Measurements from ENCODE around the gene TSPAN31.

The TSPAN31 gene

GRCh38 chr12:57751788-57752667 lies 7.2 kb downstream of the TSPAN31 start, which contains the start of gene CDK4:
CDK4 (minus strand) TSS chr12:57752310; CDS start chr12:57751717, 593 bp downstream.
- in situ Hi-C loops (cut with MboI; ENCODE audit: low sequenced_read_pairs), result no loop called here

- in situ Hi-C loops (cut with MboI; ENCODE audit: low sequenced_read_pairs), result no loop called here
Observed at GRCh38 chr12:57752668-57753000, 7.8 kb downstream of the TSPAN31 start.

- in situ Hi-C loops (cut with MboI; ENCODE audit: low sequenced_read_pairs), result no loop called here
Observed at GRCh38 chr12:57753756-57754337, 9.0 kb downstream of the TSPAN31 start.

- in situ Hi-C loops (cut with MboI; ENCODE audit: low sequenced_read_pairs), result no loop called here
Observed at GRCh38 chr12:57754411-57755193, 9.8 kb downstream of the TSPAN31 start, which contains the start of gene MARCHF9. MARCHF9 (plus strand) TSS chr12:57755103; CDS start chr12:57755529, 426 bp downstream.

GRCh38 chr12:57755194-57755453 lies 10.3 kb downstream of the TSPAN31 start:
- in situ Hi-C loops (cut with MboI; ENCODE audit: low sequenced_read_pairs), result no loop called here

GRCh38 chr12:57755454-57756372 lies 10.9 kb downstream of the TSPAN31 start:
- in situ Hi-C loops (cut with MboI; ENCODE audit: low sequenced_read_pairs), result no loop called here

GRCh38 chr12:57756406-57757341 lies 11.8 kb downstream of the TSPAN31 start:
- in situ Hi-C loops (cut with MboI; ENCODE audit: low sequenced_read_pairs), result no loop called here

- in situ Hi-C loops (cut with MboI; ENCODE audit: low sequenced_read_pairs), result no loop called here
Observed at GRCh38 chr12:57757771-57758170, 12.9 kb downstream of the TSPAN31 start.

- in situ Hi-C loops (cut with MboI; ENCODE audit: low sequenced_read_pairs), result no loop called here
Observed at GRCh38 chr12:57758552-57759359, 13.9 kb downstream of the TSPAN31 start.

- in situ Hi-C loops (cut with MboI; ENCODE audit: low sequenced_read_pairs), result no loop called here
Observed at GRCh38 chr12:57759360-57759980, 14.6 kb downstream of the TSPAN31 start.

- in situ Hi-C loops (cut with MboI; ENCODE audit: low sequenced_read_pairs), result no loop called here
Observed at GRCh38 chr12:57760347-57760982, 15.6 kb downstream of the TSPAN31 start.

GRCh38 chr12:57761391-57761998 lies 16.7 kb downstream of the TSPAN31 start:
- in situ Hi-C loops (cut with MboI; ENCODE audit: low sequenced_read_pairs), result no loop called here

GRCh38 chr12:57762463-57762862 lies 17.6 kb downstream of the TSPAN31 start:
- in situ Hi-C loops (cut with MboI; ENCODE audit: low sequenced_read_pairs), result no loop called here

- in situ Hi-C loops (cut with MboI; ENCODE audit: low sequenced_read_pairs), result no loop called here
Observed at GRCh38 chr12:57763881-57764661, 19.2 kb downstream of the TSPAN31 start.

GRCh38 chr12:57764662-57765002 lies 19.8 kb downstream of the TSPAN31 start:
- in situ Hi-C loops (cut with MboI; ENCODE audit: low sequenced_read_pairs), result no loop called here

GRCh38 chr12:57765003-57765697 lies 20.3 kb downstream of the TSPAN31 start:
- in situ Hi-C loops (cut with MboI; ENCODE audit: low sequenced_read_pairs), result no loop called here
